ENCODE data around the gene ASNS. TPM values are rescaled to one million over a fixed set of nuclear protein-coding genes. Genes with fewer than 3 reads are reported as not detected.

The ASNS gene
- total and polyA plus RNA-seq, 2 donors from 2014 or later, result 15.7 to 34.1 TPM

DNA sequence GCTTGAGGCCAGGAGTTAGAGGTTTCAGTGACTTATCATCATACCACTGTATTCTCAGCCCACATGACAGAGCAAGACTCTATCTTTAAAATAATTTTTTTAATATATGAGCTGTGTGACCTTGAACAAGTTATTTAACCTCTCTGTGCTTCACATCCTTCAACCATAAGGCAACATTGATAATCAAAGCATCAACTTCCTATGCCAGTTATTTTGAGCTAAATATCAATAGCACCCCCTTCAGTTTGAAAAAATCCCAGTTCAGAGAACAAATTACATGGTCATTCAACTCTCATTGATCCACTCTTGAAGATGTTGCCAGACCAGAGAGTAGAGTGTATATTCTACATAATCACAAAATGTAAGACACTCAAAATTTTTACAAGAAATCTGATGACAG lies 53.0 kb downstream of the ASNS start:
- no peak for FAIRE-seq

GRCh38 chr7:97818066-97818663 lies 54.0 kb downstream of the ASNS start:
- H3K27me3 ChIP-seq (ENCODE audit: control insufficient read depth, insufficient read depth, low read length), result no peaks in the 10 kb centered on the region
- no peaks in the 10 kb centered on the region for H3K9me3 ChIP-seq (ENCODE audit: control insufficient read depth in 2 of 3, insufficient read depth in 1 of 3, low read length in 3 of 3)
- no peak overlapping the region for H3K27ac ChIP-seq (ENCODE audit: low read depth in 2 of 2, low read length in 2 of 2)
- no peak overlapping the region for H3K9ac ChIP-seq (ENCODE audit: low read length in 3 of 3)
- no peak for TF ChIP-seq CTCF (IDR thresholded peaks at IDR 0.05; ENCODE audit: borderline replicate concordance, extremely low read depth, insufficient read depth)
- no peaks in the 10 kb centered on the region for H3K4me1 ChIP-seq (ENCODE audit: control insufficient read depth in 2 of 3, insufficient read depth in 2 of 3, low read depth in 1 of 3, low read length in 3 of 3)
- intact Hi-C loops (cut with DNase I), result no loop called here
- no peak overlapping the region for H3K4me3 ChIP-seq (ENCODE audit: low read length in 3 of 3)
- FAIRE-seq (no peak), DNase-seq (no peak)
- H3K36me3 ChIP-seq (ENCODE audit: control insufficient read depth in 2 of 3, insufficient read depth in 3 of 3, low read length in 3 of 3), result no peaks in the 10 kb centered on the region

More for the DNA sequence above, 53.0 kb downstream of the ASNS start:
- no peaks in the 10 kb centered on the region for H3K9me3 ChIP-seq (ENCODE audit: control insufficient read depth in 2 of 3, insufficient read depth in 1 of 3, low read length in 3 of 3)
- H3K27ac ChIP-seq (ENCODE audit: low read depth in 2 of 2, low read length in 2 of 2), result no peak overlapping the region
- intact Hi-C loops (cut with DNase I), result no loop called here
- H3K4me1 ChIP-seq (ENCODE audit: control insufficient read depth in 2 of 3, insufficient read depth in 2 of 3, low read depth in 1 of 3, low read length in 3 of 3), result no peaks in the 10 kb centered on the region
- no peak for TF ChIP-seq CTCF (IDR thresholded peaks at IDR 0.05; ENCODE audit: borderline replicate concordance, extremely low read depth, insufficient read depth)
- no peak for DNase-seq
- no peak overlapping the region for H3K9ac ChIP-seq (ENCODE audit: low read length in 3 of 3)
- no peaks in the 10 kb centered on the region for H3K27me3 ChIP-seq (ENCODE audit: control insufficient read depth, insufficient read depth, low read length)
- no peaks in the 10 kb centered on the region for H3K36me3 ChIP-seq (ENCODE audit: control insufficient read depth in 2 of 3, insufficient read depth in 3 of 3, low read length in 3 of 3)
- H3K4me3 ChIP-seq (ENCODE audit: low read length in 3 of 3), result no peak overlapping the region

Other genes with a start within 250 kb of the ASNS start
- 2.0 TPM for gene TAC1, start 140.3 kb downstream of the ASNS start, total RNA-seq
- 10.9 TPM for gene TAC1, start 140.3 kb downstream of the ASNS start, polyA plus RNA-seq (ENCODE audit: insufficient read depth, low read depth, low replicate concordance)
- not detected for gene OCM2, start 117.8 kb upstream of the ASNS start, total RNA-seq
- not detected for gene OCM2, start 117.8 kb upstream of the ASNS start, polyA plus RNA-seq (ENCODE audit: insufficient read depth, low read depth, low replicate concordance)
- 24.8 TPM for gene LMTK2, start 234.5 kb upstream of the ASNS start, total RNA-seq
- gene LMTK2, start 234.5 kb upstream of the ASNS start, polyA plus RNA-seq (ENCODE audit: insufficient read depth, low read depth, low replicate concordance), result 3.3 TPM